ENCODE results near the gene PHF3.

PHF3 gene, protein sequence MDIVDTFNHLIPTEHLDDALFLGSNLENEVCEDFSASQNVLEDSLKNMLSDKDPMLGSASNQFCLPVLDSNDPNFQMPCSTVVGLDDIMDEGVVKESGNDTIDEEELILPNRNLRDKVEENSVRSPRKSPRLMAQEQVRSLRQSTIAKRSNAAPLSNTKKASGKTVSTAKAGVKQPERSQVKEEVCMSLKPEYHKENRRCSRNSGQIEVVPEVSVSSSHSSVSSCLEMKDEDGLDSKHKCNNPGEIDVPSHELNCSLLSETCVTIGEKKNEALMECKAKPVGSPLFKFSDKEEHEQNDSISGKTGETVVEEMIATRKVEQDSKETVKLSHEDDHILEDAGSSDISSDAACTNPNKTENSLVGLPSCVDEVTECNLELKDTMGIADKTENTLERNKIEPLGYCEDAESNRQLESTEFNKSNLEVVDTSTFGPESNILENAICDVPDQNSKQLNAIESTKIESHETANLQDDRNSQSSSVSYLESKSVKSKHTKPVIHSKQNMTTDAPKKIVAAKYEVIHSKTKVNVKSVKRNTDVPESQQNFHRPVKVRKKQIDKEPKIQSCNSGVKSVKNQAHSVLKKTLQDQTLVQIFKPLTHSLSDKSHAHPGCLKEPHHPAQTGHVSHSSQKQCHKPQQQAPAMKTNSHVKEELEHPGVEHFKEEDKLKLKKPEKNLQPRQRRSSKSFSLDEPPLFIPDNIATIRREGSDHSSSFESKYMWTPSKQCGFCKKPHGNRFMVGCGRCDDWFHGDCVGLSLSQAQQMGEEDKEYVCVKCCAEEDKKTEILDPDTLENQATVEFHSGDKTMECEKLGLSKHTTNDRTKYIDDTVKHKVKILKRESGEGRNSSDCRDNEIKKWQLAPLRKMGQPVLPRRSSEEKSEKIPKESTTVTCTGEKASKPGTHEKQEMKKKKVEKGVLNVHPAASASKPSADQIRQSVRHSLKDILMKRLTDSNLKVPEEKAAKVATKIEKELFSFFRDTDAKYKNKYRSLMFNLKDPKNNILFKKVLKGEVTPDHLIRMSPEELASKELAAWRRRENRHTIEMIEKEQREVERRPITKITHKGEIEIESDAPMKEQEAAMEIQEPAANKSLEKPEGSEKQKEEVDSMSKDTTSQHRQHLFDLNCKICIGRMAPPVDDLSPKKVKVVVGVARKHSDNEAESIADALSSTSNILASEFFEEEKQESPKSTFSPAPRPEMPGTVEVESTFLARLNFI (N-terminal part only)

DNA sequence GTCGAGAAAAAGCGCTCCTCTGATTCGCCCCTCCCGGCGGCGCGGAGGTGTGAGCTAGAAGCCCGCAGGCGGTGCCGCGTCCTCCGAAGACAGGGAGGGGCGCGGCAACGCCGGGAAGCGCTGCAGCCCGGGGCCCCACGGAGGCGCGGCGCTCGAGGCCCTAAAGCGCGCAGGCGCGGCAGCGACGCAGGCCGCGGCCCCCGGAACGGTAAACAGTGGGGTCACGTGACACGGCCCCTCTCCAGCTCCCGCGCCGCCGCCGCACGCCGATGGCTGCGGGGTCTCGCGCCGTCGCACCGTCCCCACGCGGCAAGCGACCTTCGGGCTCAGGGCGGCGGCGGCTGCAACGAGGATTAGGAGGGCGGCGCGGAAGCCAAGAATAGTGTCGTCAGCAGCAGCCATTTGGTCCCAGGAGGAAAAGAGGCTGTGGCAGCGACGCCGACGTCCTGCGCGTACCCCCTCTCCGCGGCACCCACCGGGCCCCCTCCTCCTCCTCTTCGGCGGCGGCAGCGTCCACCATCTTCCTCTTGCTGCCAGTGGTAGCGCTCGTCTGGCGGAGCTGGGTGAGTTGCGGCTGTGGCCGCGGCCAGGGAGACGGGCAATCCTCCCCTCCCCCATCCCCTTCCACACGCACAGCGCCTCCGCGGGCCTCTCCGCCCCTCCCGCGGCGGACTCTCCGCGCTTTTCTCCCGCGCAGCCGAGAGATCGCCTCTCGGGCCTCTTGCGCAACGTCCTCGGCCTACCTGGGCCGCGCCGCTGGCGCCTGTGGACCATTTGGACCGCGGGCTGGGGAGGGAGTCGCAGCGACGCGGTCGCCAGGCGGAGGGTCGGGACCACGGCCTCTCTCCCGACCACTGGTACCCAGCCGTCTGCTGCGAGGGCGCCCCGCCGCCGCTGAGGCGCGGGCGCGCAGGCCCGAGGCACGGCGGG is at the start of gene PHF3:
Gene PHF3, plus strand, starts transcription at position 215 of the 930 bp plus-strand sequence. CDS start 10,750 bp downstream, outside the sequence.
- peak; percentile 84 for DNase-seq (ENCODE audit: low read depth in 2 of 2)

DNA sequence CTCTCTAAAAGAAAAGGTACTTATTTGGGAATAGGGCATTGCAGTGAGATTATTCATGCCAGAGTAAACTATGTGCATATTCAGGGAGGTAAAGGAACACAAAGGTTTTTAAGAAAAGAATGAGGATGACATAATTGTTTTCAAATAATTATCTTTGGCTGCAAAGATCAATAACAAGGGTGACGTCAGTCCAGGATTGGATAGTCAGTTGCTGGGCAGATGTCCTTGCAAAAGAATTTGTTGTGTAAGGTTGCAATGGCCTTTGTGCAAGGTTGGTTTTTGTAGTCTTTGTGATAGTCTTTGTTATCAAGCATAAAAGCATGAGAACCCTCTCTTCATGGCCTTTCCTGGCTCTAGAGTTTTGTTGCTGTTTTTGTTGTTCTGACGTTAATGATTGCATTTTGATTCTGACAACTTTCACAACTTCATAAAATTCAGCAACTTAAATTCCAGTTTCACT is 45.6 kb upstream of the PHF3 start:
- no peak for DNase-seq (ENCODE audit: low read depth in 2 of 2)

DNA sequence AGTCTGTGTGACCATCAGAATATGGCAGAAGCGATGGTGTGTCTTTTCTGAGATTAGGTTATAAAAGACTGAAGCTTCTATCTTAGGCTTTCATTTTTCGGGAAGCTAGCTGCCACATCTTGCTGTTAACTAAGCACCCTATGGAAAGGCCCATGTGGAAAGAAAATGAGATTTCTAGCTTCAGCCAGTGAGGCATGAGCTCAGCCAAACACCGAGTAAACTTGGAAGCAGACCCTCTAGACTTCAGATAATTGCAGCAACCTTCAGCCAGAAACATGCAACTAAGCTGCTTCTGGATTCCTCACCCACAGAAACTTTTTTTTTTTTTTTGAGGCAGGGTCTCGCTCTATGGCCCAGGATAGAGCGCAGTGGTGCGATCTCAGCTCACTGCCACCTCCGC is 42.7 kb upstream of the PHF3 start:
- no peak for DNase-seq (ENCODE audit: low read depth in 2 of 2)

DNA sequence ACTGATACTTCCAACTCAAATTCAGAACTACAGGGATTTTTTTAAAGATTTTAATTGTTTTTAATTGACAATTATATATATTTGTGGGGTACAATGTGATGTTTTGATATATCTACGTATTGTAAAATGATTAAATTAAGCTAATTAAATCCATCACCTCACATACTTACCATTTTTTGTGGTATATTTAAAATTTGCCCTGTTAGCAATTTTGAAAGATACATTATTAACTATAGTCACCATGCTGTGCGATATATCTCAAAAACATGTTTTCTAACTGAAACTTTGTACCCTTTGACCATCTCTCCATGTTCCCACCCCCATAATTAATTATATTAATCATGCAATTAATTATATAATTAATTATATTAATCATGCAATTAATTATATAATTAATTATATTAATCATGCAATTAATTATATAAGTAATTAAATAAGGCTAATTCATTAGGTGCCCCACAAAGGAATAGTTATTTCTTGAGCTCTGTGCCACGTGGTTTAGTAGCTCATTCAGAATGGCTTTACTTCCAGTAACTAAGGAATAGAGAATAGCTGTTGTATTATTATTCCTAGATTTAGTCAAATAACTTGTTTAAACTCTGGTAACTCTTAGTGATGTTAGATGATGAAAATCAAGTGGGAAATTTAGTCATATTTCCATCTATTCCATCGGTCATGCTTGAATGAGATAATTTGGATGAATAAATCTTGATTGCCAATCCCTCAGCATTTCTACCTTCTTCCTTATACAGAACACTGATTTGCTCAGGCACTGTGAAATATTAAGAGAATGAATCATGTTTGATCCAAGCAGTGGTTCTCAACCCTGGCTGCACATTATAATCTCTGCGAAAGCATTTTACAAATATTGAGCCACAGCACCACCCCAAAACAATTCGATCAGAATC is 38.2 kb upstream of the PHF3 start:
- DNase-seq (ENCODE audit: low read depth in 2 of 2): no peak

DNA sequence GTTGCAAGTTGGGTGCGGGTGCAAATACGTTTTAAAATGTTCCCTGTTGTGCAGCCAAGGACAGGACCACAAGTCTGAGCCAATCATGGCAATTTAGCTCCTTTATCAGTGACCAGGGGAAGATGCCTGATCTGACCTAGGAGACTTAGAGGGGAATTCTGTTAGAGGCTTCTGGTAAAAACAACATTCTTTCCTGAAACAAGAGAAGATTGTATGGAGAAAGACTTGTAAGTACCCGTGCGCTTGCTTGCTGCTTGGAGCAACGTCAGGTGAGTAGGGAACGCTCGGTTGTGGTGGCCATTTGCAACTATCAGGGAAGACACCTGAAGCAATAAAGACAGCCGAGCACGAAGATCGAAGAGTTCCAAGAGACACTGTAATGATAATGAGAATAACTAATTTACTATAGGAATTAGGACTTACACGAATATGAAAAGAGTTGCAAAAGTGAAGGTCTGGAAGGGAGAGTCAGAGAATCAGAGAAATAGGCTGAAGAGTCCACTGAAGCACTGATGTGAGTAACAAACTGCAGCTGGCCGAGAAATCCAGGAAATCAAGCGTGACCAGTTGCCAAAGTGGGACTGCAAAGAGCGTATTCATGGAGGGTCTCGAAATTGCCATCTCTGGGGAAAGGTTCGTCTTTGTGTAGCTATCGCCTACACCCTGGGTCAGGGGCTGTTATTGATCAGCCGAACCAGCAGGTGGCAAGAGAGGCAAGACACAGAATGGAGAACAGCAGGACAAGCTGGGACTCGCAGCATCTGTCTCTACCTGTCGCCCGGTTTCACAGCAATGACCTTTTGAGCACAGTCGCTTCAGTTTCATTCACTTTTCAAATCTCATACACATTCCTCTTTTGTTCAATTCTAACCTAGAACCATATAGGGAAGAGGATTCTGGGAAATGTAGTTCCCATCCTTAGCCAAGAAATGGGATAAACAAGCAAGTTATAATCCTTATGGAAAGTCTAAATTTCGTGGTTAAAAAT is 37.3 kb upstream of the PHF3 start:
- peak; percentile 50 to 60 for DNase-seq (ENCODE audit: low read depth in 2 of 2)

DNA sequence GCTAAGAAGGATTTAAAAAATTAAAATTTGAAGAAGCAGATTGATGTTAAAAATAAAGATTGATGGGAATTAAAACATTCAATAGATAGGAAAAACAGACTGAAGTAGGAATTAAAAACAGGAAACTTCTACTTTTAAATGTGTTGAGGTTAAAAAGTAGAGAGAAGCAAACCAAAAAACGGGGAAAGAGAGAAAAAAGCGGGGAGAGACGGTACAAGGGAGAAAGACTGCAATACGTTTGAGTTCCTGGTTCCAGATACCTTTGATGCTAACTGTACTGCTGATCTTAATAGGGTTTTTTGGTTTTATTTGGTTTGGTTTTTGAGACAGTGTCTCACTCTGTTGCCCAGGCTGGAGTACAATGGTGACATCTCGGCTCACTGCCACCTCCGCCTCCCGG is 36.4 kb upstream of the PHF3 start:
- no peak for DNase-seq (ENCODE audit: low read depth in 2 of 2)

DNA sequence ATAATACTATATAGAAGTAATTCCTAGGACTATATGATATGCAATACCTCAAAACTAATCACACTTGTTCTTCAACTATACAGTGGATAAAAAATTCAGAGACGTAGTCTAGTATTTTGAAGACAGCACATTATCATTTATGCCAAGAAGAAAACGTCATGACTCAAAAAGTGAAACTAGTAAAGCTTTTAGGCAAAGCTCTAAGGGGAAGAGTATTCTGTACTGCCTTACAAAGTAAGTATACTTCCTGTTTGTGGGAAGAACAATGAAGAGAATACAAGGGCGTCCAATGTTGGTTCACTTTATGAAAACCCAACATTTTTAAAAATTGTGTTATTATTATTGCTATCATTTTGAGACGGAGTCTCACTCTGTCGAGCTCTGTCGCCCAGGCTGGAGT is 35.5 kb upstream of the PHF3 start:
- DNase-seq (ENCODE audit: low read depth in 2 of 2): no peak

DNA sequence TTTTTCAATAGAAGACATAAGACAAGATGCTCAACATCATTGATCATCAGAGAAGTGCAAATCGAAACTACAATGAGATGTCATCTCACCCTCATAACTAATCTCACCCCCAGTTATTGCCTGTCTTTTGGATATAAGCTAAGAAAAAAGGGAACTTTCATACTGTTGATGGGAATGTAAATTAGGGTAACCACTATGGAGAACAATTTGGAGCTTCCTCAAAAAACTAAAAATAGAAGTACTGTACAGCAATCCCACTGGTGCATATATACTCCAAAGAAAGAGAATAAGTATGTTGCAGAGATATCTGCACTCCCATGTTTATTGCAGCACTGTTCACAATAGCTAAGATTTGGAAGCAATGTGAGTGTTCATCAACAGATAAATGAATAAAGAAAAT is 26.4 kb upstream of the PHF3 start:
- no peak for DNase-seq (ENCODE audit: low read depth in 2 of 2)

DNA sequence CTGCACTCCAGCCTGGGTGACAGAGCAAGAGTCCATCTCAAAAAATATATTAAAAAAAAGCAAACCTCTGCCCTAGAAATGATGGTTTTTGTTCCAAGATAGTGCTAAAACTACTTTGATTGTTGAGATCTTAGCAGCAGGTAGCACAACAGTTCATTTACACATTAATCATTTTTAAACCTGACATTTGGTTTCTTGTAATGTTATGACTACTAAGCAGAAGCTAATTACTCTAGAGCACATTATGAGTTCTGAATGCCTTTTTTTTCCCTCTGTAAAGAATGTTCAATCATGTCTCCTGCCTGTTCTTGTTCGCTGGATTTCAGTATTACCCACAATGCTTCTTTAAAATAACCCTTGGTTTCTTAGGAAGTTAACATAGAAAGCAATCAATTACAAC is 24.7 kb upstream of the PHF3 start:
- no peak for DNase-seq (ENCODE audit: low read depth in 2 of 2)

DNA sequence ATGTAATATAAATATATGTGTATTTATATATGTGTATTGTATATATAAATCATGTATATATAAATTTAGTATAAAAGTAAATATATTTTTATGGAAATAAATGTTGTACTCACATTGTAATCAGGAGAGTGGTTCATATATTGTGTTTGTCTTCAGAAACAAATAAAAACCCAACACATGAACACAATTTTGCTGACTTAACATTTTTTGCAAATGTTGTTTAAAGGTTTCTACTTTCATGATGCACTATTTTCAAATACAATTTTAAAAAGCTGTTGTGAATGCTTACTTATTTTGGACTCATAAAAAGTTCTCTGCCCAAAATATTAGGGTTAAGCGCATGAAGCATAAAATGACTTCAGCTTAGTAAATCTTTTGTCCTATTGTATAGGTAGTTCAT is 24.0 kb upstream of the PHF3 start:
- no peak for DNase-seq (ENCODE audit: low read depth in 2 of 2)

DNA sequence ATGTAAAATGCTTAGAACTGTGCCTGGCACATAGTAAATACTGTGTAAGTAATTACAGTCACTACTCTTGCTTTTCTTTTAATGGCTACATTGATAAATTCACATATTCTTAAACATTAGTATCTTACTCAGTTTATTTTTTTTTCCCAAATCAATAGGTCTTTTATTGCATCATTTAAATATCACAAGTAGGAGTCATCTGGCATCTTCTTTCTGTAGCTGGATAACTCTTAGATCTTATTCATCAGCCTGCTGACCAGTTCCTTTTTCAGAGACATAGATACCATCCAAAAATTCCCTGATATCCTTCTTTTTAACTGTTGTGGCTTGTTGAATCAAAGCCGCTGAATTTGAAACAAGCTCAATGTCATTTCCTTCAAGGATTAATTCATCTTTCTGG is 20.0 kb upstream of the PHF3 start:
- no peak for DNase-seq (ENCODE audit: low read depth in 2 of 2)

DNA sequence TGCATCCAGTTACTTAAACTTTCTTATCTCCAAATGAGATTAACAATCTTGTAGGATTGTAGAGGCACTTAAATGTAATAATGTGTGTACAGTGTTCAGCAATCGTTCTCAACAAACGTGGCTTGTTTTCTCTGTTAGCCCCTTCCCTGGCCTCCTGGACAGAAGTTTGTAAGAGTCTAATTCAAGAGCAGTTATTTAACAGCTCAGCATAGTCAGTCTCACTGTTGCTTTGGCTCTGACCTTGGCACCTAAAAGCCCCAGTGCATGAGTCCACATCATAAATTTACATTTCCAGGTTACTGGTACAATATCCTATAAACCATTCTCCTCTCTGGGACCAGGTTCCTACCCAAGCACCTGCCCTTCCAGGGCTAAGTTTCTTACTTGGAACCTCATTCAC is 11.5 kb upstream of the PHF3 start:
- no peak for DNase-seq (ENCODE audit: low read depth in 2 of 2)

DNA sequence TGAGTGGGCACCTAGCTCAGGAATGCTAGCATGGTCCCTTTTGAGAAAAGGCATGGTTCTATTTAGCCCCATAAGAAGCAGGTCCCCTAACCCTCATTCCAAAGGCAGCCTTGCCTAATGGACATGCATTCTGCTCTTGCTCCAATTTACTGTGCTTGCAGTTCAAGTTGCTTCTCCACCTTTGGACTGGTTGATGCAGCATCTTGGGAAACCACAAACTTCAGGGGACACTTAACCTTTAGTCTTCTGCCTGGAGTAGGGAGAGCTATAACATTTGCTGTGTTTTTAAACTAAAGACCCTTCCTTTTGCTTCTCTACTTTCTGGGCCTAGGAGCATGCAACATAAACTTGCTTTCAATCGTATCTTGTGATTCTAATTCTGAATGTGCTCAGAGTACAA is 5.1 kb upstream of the PHF3 start:
- no peak for DNase-seq (ENCODE audit: low read depth in 2 of 2)

DNA sequence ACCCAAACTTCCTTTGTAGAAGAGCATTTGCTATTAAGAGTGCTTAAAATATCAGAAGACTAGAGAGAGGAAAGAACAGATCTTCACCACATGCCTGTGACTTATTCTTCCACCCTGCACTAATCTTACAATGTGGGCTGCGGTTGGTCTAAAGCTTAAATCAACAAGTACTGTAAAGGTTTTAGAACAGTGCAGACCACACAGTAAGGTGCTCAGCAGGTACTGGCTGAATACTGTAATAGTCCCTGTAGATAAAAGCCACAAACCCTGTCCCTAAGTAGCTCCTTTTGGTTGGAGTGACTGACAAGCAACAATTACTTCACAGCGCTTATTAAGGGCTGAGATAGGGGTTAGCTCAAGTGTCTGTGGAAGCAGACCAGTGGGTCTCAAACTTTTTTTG is 972 bp upstream of the PHF3 start:
- DNase-seq (ENCODE audit: low read depth in 2 of 2): no peak

DNA sequence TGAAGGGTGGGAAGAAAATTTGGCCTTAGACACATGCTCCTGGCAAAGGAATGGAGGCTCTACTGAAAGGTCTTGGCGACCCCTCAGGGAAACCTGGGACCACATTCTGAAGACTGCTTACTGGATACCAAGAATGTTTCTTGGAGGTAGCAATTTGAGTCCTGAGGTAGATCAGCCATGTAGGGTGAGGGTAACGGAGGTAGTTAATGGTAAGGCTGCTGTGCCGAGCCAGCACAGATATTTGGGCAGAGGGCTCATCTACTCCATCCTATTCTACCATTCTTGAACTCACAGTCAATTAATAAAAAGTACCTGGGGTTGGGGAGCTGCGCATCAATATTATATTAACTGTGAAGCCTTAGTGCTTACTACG is 401 bp upstream of the PHF3 start:
- DNase-seq (ENCODE audit: low read depth in 2 of 2): peak in 1 of 2 donors; percentile 0

DNA sequence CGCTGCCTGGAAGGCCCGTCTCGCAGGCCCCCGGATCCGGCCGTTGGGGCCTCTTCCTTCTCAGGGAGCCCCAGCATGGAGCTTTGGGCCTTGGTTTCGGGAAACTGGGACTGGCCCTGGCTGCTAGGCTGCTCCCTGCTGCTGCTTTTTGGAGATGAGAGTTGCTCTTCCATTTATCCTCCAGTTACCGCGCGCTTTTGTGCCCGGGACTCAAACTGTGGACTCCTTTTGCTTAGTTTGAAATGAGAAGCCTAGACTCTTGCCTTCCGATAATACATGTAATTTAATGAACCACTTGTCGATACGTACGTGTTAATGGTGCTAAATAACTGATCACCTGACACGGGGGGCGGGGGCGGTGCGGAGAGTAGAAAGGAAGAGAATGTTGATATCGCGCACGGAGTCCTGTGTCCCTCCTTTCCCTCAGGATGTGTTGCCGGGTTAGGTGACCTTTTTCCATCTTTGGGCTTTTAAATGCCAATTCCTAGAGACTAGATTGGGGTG is 968 bp downstream of the PHF3 start:
- DNase-seq (ENCODE audit: low read depth in 2 of 2): peak; percentile 33 to 51

DNA sequence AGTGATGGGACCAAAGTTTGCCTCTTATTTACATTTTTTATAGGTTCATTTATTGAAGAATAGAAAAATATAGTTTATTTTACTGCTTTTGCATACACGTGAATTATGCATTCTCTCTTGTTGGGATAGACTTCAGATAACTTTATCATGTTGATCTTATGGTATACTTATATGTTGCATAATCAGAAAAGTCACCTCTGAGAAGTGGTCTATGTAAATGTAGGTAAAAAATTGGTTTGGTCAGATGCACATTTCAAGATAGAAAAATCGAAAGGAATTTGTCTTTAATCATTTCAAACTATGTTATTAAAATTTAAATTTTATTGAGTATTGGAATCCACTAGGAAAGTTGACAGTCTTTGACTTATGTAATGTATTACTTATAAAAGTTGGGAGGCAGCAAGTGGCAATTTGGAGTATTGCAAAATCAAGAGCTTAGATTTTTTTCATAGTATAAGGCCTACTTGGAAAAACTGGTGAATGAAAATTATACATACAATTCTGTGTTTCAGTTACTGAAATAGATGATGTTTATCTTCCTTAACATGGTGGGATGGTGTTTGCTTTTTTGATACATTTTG is 2.4 kb downstream of the PHF3 start:
- DNase-seq (ENCODE audit: low read depth in 2 of 2): no peak

DNA sequence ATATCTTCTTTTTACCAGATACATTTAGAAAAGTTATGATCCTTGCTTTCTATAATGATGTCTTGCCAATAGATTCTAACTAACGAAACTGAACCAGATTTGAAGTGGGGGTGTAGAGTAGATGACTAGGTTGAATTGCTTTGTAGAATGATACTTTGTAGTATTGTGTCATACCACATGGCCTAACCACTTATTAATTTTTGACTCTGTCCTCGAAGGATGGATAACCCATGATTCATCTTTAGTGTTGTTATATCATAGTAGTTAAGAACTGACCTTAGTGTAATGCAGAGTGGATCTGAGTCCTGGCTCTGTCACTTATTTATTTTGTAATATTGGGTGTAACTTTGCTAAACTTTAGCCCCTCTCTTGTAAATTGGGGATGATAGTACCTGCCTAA is 4.5 kb downstream of the PHF3 start:
- DNase-seq (ENCODE audit: low read depth in 2 of 2): no peak
